ENCODE results near the gene AJM1. TPM values are rescaled to one million over a fixed set of nuclear protein-coding genes. Genes with fewer than 3 reads are reported as not detected.

Gene AJM1
- total and polyA plus RNA-seq, 2 of the 8 experiments (the other 6 are each of a cell fraction or from before 2014, with no cell fraction given) = 0.12 to 0.97 TPM

- no peak overlapping the region for H2AK5ac ChIP-seq (ENCODE audit: low read depth, low read length)
- no peak overlapping the region for H3K4me2 ChIP-seq (ENCODE audit: insufficient read depth in 1 of 2, low read depth in 2 of 2, low read length in 2 of 2)
- H3K36me3 ChIP-seq (ENCODE audit: control insufficient read depth in 2 of 4, insufficient read depth in 4 of 4, low read length in 3 of 4) = peaks cover 0 to 7% (median 4%) of the 10 kb centered on the region in 4 experiments; a peak in 5 of 8 replicates
- peaks cover 0 to 6% (median 5%) of the 10 kb centered on the region in 4 experiments; a peak in 5 of 7 replicates for H3K4me1 ChIP-seq (replicated peaks in 1 of 4; ENCODE audit: control insufficient read depth in 3 of 4, insufficient read depth in 4 of 4, low read length in 3 of 4)
- peaks cover 32 to 38% of the 10 kb centered on the region in 2 experiments for H3K9me3 ChIP-seq (ENCODE audit: insufficient read depth in 2 of 2, low read depth in 1 of 2, low read length in 1 of 2)
- no peak for DNase-seq (ENCODE audit: low read depth in 1 of 2, low spot score in 2 of 2)
- no peak overlapping the region for H4K8ac ChIP-seq (ENCODE audit: extremely low read depth, insufficient read depth, low read length)
- no peak overlapping the region for H3K4ac ChIP-seq (replicated peaks; ENCODE audit: insufficient read length, low read depth, low read length)
- 84% methylated on average over 11 of the region's 11 CpGs; no CpG with 5 or more reads in 1 of the 2 experiments for WGBS, 2 experiments (ENCODE audit: extremely low coverage in 1 of 2, insufficient coverage in 1 of 2, insufficient read length in 1 of 2, insufficient replicate concordance in 2 of 2, low coverage in 1 of 2, low lambda C conversion rate in 2 of 2, missing lambda C conversion rate in 1 of 2)
- H3K27me3 ChIP-seq (replicated peaks in 1 of 4; ENCODE audit: control insufficient read depth in 3 of 4, extremely low read depth in 1 of 4, insufficient read depth in 3 of 4, low read length in 3 of 4) = no peaks in the 10 kb centered on the region
- no peak overlapping the region for H3K4me3 ChIP-seq (ENCODE audit: extremely low read depth in 1 of 4, insufficient read depth in 2 of 4, low read depth in 3 of 4, low read length in 4 of 4)
- peaks cover 10% of the 10 kb centered on the region for H3K79me1 ChIP-seq (ENCODE audit: low read depth, low read length)
- H2BK20ac ChIP-seq (ENCODE audit: low read length) = no peak overlapping the region
- no peak overlapping the region for H2BK12ac ChIP-seq (ENCODE audit: low read depth, low read length)
- H3K23me2 ChIP-seq (ENCODE audit: low read depth, low read length) = peaks cover 5% of the 10 kb centered on the region; the same call in 1 of the 2 replicates
- H4K20me1 ChIP-seq (replicated peaks in 1 of 2; ENCODE audit: control insufficient read depth in 1 of 2, insufficient read depth in 2 of 2, low read length in 2 of 2) = peaks cover 7 to 11% of the 10 kb centered on the region in 2 experiments
- ChIA-PET POLR2A (ENCODE audit: partially characterized antibody) (interaction anchor here (0.7 to 3.5 kb wide), 6 partner anchors 9 to 707 kb away, joined by 3 to 12 read pairs (median 4); no protein-coding TSS in a partner anchor), CTCF (ENCODE audit: partially characterized antibody) (interaction anchor here (0.6 to 1.1 kb wide), 2 partner anchors 27 to 49 kb away, joined by 3 read pairs; partner anchors contain the start of gene AJM1)
- no peak for FAIRE-seq
- no peak overlapping the region for H3K56ac ChIP-seq (replicated peaks; ENCODE audit: insufficient read length, low read depth, low read length)
- H4K5ac ChIP-seq (ENCODE audit: insufficient read length, low read depth, low read length) = no peak overlapping the region
- H2BK120ac ChIP-seq (replicated peaks; ENCODE audit: low read depth, low read length) = no peak overlapping the region
- no peak overlapping the region for H4K91ac ChIP-seq (replicated peaks; ENCODE audit: insufficient read length, low read length)
- no peak overlapping the region for H2BK15ac ChIP-seq (ENCODE audit: low read length)
- no peak overlapping the region for H2AFZ ChIP-seq (ENCODE audit: low read length)
- peaks cover 5 to 17% of the 10 kb centered on the region in 2 experiments; a peak in 3 of 4 replicates for H3K79me2 ChIP-seq (ENCODE audit: control insufficient read depth in 1 of 2, insufficient read depth in 2 of 2, low read length in 2 of 2)
- no peak overlapping the region for H3K23ac ChIP-seq (ENCODE audit: insufficient read length)
- H3K14ac ChIP-seq (ENCODE audit: insufficient read length) = no peak overlapping the region
- H3K27ac ChIP-seq (ENCODE audit: low read depth, low read length) = no peak overlapping the region
- no peak overlapping the region for H2BK5ac ChIP-seq (ENCODE audit: low read depth, low read length)
- no peak overlapping the region for H3K18ac ChIP-seq (ENCODE audit: extremely low read depth, low read length)
- H3K9ac ChIP-seq (replicated peaks in 1 of 4; ENCODE audit: extremely low read depth in 1 of 4, low read depth in 3 of 4, low read length in 3 of 4) = no peak overlapping the region
- no peak for TF ChIP-seq PHF8 (conservative IDR thresholded peaks at IDR 0.05; ENCODE audit: low read depth, low read length)
- no peak for TF ChIP-seq NRF1 (IDR thresholded peaks at IDR 0.05; ENCODE audit: low read depth, low read length)
- TF ChIP-seq TCF12 (IDR thresholded peaks at IDR 0.05; ENCODE audit: low read depth, low read length) = no peak
- TF ChIP-seq ATF3 (IDR thresholded peaks at IDR 0.05; ENCODE audit: insufficient read depth, low read depth, low read length) = no peak
- no peak for TF ChIP-seq TAF1 (IDR thresholded peaks at IDR 0.05; ENCODE audit: low read depth, low read length)
- TF ChIP-seq JUN (IDR thresholded peaks at IDR 0.05; ENCODE audit: low read depth, low read length) = no peak
- no peak for TF ChIP-seq EP300 (IDR thresholded peaks at IDR 0.05; ENCODE audit: borderline replicate concordance in 1 of 2, low read depth in 2 of 2, low read length in 2 of 2)
- no peak for TF ChIP-seq KDM1A (IDR thresholded peaks at IDR 0.05; ENCODE audit: borderline replicate concordance, low read length)
- no peak for TF ChIP-seq CBX5 (IDR thresholded peaks at IDR 0.05; ENCODE audit: low read depth, low read length)
- no peak for TF ChIP-seq BACH1 (IDR thresholded peaks at IDR 0.05; ENCODE audit: low read length)
Observed at GRCh38 chr9:136868644-136869043, 26.4 kb downstream of the AJM1 start.

Data from H1 (cell line).